ENCODE data around the gene ANK3. TPM values are rescaled to one million over a fixed set of nuclear protein-coding genes. Genes with fewer than 3 reads are reported as not detected.

Gene ANK3
- total and polyA plus RNA-seq, 2 experiments from 2014 or later = 46.5 to 85.2 TPM

DNA sequence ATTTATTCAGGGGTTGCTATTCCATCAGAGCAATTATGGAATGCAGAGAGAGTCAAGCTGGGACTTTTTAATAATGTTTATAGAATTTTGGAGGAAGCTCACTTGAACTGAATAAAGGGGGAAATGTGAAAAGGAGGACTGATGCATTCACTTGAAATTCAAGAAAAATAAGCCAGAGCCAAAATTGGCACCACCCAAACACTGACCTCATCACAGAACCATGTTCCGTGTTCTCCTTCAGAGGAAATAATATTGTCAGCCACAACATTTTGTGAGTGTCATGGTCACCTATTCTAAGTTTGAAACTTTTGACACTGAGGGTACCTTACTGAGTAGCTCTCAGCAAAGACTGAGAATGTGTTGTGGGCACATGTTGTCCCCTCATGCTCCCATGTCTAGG, 207.0 kb downstream of the ANK3 start:
- no peaks in the 10 kb centered on the region for H3K36me3 Mint-ChIP-seq (ENCODE audit: low read depth)
- H3K27ac Mint-ChIP-seq = no peak overlapping the region
- no peaks in the 10 kb centered on the region for H3K79me2 ChIP-seq (replicated peaks; ENCODE audit: insufficient read depth)
- no peaks in the 10 kb centered on the region for H3K36me3 ChIP-seq (ENCODE audit: insufficient read depth)
- peaks cover 3% of the 10 kb centered on the region for H3K27me3 Mint-ChIP-seq (ENCODE audit: insufficient read depth, low read depth, poor library complexity)
- no peak overlapping the region for H3K27ac ChIP-seq (ENCODE audit: low read depth)
- TF ChIP-seq ZNF114 (CRISPR knock-in tag; IDR thresholded peaks at IDR 0.05) (no peak), ETS1 (IDR thresholded peaks at IDR 0.05) (no peak), EZH2 (IDR thresholded peaks at IDR 0.05; ENCODE audit: low read depth, unreplicated experiment) (no peak), NANOG (IDR thresholded peaks at IDR 0.05; ENCODE audit: borderline replicate concordance) (no peak), CTCF (conservative IDR thresholded peaks at IDR 0.05; ENCODE audit: low read depth in 2 of 2) (no peak), EZH2phosphoT487 (IDR thresholded peaks at IDR 0.05; ENCODE audit: unreplicated experiment) (no peak), POLR2AphosphoS5 (IDR thresholded peaks at IDR 0.05; ENCODE audit: low read depth) (no peak), CREB1 (CRISPR knock-in tag; IDR thresholded peaks at IDR 0.05; ENCODE audit: low read depth) (no peak), REST (IDR thresholded peaks at IDR 0.05; ENCODE audit: unreplicated experiment) (no peak), STAT1 (IDR thresholded peaks at IDR 0.05; ENCODE audit: unreplicated experiment) (no peak)
- TF ChIP-seq, protein P1, sequence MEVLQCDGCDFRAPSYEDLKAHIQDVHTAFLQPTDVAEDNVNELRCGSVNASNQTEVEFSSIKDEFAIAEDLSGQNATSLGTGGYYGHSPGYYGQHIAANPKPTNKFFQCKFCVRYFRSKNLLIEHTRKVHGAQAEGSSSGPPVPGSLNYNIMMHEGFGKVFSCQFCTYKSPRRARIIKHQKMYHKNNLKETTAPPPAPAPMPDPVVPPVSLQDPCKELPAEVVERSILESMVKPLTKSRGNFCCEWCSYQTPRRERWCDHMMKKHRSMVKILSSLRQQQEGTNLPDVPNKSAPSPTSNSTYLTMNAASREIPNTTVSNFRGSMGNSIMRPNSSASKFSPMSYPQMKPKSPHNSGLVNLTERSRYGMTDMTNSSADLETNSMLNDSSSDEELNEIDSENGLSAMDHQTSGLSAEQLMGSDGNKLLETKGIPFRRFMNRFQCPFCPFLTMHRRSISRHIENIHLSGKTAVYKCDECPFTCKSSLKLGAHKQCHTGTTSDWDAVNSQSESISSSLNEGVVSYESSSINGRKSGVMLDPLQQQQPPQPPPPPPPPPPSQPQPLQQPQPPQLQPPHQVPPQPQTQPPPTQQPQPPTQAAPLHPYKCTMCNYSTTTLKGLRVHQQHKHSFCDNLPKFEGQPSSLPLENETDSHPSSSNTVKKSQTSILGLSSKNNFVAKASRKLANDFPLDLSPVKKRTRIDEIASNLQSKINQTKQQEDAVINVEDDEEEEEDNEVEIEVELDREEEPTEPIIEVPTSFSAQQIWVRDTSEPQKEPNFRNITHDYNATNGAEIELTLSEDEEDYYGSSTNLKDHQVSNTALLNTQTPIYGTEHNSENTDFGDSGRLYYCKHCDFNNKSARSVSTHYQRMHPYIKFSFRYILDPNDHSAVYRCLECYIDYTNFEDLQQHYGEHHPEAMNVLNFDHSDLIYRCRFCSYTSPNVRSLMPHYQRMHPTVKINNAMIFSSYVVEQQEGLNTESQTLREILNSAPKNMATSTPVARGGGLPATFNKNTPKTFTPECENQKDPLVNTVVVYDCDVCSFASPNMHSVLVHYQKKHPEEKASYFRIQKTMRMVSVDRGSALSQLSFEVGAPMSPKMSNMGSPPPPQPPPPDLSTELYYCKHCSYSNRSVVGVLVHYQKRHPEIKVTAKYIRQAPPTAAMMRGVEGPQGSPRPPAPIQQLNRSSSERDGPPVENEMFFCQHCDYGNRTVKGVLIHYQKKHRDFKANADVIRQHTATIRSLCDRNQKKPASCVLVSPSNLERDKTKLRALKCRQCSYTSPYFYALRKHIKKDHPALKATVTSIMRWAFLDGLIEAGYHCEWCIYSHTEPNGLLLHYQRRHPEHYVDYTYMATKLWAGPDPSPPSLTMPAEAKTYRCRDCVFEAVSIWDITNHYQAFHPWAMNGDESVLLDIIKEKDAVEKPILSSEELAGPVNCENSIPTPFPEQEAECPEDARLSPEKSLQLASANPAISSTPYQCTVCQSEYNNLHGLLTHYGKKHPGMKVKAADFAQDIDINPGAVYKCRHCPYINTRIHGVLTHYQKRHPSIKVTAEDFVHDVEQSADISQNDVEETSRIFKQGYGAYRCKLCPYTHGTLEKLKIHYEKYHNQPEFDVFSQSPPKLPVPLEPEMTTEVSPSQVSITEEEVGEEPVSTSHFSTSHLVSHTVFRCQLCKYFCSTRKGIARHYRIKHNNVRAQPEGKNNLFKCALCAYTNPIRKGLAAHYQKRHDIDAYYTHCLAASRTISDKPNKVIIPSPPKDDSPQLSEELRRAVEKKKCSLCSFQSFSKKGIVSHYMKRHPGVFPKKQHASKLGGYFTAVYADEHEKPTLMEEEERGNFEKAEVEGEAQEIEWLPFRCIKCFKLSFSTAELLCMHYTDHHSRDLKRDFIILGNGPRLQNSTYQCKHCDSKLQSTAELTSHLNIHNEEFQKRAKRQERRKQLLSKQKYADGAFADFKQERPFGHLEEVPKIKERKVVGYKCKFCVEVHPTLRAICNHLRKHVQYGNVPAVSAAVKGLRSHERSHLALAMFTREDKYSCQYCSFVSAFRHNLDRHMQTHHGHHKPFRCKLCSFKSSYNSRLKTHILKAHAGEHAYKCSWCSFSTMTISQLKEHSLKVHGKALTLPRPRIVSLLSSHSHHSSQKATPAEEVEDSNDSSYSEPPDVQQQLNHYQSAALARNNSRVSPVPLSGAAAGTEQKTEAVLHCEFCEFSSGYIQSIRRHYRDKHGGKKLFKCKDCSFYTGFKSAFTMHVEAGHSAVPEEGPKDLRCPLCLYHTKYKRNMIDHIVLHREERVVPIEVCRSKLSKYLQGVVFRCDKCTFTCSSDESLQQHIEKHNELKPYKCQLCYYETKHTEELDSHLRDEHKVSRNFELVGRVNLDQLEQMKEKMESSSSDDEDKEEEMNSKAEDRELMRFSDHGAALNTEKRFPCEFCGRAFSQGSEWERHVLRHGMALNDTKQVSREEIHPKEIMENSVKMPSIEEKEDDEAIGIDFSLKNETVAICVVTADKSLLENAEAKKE (CRISPR knock-in tag; IDR thresholded peaks at IDR 0.05) = no peak
- H3K4me1 Mint-ChIP-seq = peaks cover 16% of the 10 kb centered on the region
- H3K4me3 Mint-ChIP-seq = no peak overlapping the region
- H3K9me3 Mint-ChIP-seq = no peaks in the 10 kb centered on the region
- DNase-seq (ENCODE audit: low spot score) (no peak), ATAC-seq (no peak)
- no peak overlapping the region for H3K4me2 ChIP-seq
- no peak overlapping the region for H3K4me3 ChIP-seq
- no peaks in the 10 kb centered on the region for H3K27me3 ChIP-seq (ENCODE audit: insufficient read depth)
- H3F3A ChIP-seq (replicated peaks; ENCODE audit: low read depth) = no peaks in the 10 kb centered on the region
- no peaks in the 10 kb centered on the region for H4K20me1 ChIP-seq (replicated peaks; ENCODE audit: insufficient read depth)
- H2AFZ ChIP-seq = no peak overlapping the region
- H3K4me1 ChIP-seq (ENCODE audit: insufficient read depth) = peaks cover 17% of the 10 kb centered on the region; the same call in 1 of the 2 replicates
- no peaks in the 10 kb centered on the region for H3K9me2 ChIP-seq (ENCODE audit: insufficient read depth)

All from GM23338 (cell line).